Measurements from ENCODE around the gene PCNX2. TPM values are rescaled to one million over a fixed set of nuclear protein-coding genes. Genes with fewer than 3 reads are reported as not detected.

PCNX2 gene
- total RNA-seq, 1 experiment from 2014 or later: 18.6 TPM

DNA sequence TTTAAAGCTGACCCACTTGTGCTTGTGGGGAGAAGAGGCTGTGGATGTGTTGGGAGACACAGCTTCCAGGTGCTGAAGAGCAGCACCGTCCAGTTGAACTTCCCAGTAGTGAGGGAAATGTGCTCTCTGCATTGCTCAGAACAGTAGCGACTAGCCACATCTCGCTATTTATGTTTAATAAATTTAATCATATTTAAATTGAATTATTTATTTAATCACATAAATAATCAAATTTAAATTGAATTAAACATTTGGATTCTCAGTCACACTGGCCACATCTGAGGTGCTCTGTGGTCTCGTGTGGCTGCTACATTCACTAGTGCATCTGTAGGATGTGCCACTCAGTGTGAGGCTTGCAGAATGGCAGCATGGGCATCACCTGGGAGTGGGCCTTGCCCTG is 325.0 kb downstream of the PCNX2 start:
- intact Hi-C loops (cut with micrococcal nuclease; ENCODE audit: unreplicated experiment): no loop called here
- ChIA-PET CTCF (no interaction called here), POLR2A (ENCODE audit: unreplicated experiment) (interaction anchor here (0.5 kb wide), 1 partner anchor 143 kb away, joined by 4 read pairs; no protein-coding TSS in a partner anchor)
- Histone ChIP-seq H3K9me3 (ENCODE audit: insufficient read depth, low read depth) (peaks cover 14% of the 10 kb centered on the region), H3K79me2 (ENCODE audit: low read depth) (no peaks in the 10 kb centered on the region), H3K9me2 (ENCODE audit: insufficient read depth) (no peaks in the 10 kb centered on the region), H3K27me3 (ENCODE audit: insufficient read depth, low read depth) (no peaks in the 10 kb centered on the region), H4K20me1 (ENCODE audit: insufficient read depth) (no peaks in the 10 kb centered on the region), H3K4me1 (replicated peaks; ENCODE audit: insufficient read depth) (no peaks in the 10 kb centered on the region), H2AFZ (no peak overlapping the region), H3F3A (ENCODE audit: insufficient read depth, low read depth) (no peaks in the 10 kb centered on the region), H3K4me3 (no peak overlapping the region), H3K27ac (no peak overlapping the region), H3K4me2 (no peak overlapping the region), H3K36me3 (ENCODE audit: low read depth) (peaks cover 42% of the 10 kb centered on the region)
- no TSS peak for BruUV-seq (replicated peaks)
- TF ChIP-seq EZH2 (IDR thresholded peaks at IDR 0.05; ENCODE audit: low read depth) (no peak), CTCF (conservative IDR thresholded peaks at IDR 0.05) (no peak)
- no peak for DNase-seq

DNA sequence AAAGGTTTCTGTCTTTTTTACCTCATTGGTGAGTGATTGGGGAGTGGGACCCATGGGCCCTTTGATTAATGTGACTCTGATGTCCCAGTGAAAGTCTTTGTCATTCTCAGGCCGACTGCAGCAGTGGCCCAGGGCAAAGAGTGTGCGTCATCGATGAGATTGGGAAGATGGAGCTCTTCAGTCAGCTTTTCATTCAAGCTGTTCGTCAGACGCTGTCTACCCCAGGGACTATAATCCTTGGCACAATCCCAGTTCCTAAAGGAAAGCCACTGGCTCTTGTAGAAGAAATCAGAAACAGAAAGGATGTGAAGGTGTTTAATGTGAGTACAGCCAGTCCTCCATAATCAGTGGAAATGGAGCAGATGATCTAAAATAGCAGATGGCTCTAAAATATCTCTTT is 325.7 kb downstream of the PCNX2 start:
- Histone ChIP-seq H3K4me1 (replicated peaks; ENCODE audit: insufficient read depth) (no peaks in the 10 kb centered on the region), H3K27me3 (ENCODE audit: insufficient read depth, low read depth) (no peaks in the 10 kb centered on the region), H3K27ac (no peak overlapping the region), H3K9me3 (ENCODE audit: insufficient read depth, low read depth) (peaks cover 14% of the 10 kb centered on the region), H3K4me2 (no peak overlapping the region), H3K9me2 (ENCODE audit: insufficient read depth) (no peaks in the 10 kb centered on the region), H3K79me2 (ENCODE audit: low read depth) (no peaks in the 10 kb centered on the region), H3F3A (ENCODE audit: insufficient read depth, low read depth) (no peaks in the 10 kb centered on the region), H2AFZ (no peak overlapping the region), H3K4me3 (no peak overlapping the region), H3K36me3 (ENCODE audit: low read depth) (peaks cover 38% of the 10 kb centered on the region), H4K20me1 (ENCODE audit: insufficient read depth) (no peaks in the 10 kb centered on the region)
- intact Hi-C loops (cut with micrococcal nuclease; ENCODE audit: unreplicated experiment): no loop called here
- no TSS peak for BruUV-seq (replicated peaks)
- ChIA-PET CTCF (interaction anchor here (0.5 kb wide), 2 partner anchors 23 to 1374 kb away, joined by 4 to 6 read pairs; no protein-coding TSS in a partner anchor), POLR2A (ENCODE audit: unreplicated experiment) (no interaction called here)
- no peak for DNase-seq
- TF ChIP-seq EZH2 (IDR thresholded peaks at IDR 0.05; ENCODE audit: low read depth) (no peak), CTCF (conservative IDR thresholded peaks at IDR 0.05) (no peak)

DNA sequence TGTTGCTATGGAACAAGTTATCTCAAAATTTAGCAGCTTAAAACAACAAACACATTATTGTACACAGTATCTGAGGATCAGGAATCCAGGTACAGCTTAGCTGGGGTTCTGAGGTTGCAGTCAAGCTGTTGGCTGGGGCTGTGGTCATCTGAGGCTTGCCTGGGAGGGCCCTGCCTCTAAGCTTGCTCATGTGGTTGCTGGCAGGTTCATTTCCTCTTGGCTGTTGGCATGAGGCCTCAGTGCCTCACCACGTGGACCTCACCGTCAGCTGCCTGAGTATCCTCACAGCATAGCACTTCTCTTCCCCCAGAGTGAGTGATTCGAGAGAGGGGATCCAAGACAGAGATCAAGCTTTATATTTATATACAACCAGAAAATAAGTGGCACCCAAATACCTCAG is 326.6 kb downstream of the PCNX2 start:
- no peaks in the 10 kb centered on the region for H3K79me2 ChIP-seq (ENCODE audit: low read depth)
- peaks cover 14% of the 10 kb centered on the region for H3K9me3 ChIP-seq (ENCODE audit: insufficient read depth, low read depth)
- no peaks in the 10 kb centered on the region for H3K27me3 ChIP-seq (ENCODE audit: insufficient read depth, low read depth)
- H3K4me2 ChIP-seq: no peak overlapping the region
- peaks cover 31% of the 10 kb centered on the region for H3K36me3 ChIP-seq (ENCODE audit: low read depth)
- no peaks in the 10 kb centered on the region for H3K9me2 ChIP-seq (ENCODE audit: insufficient read depth)
- no peak overlapping the region for H2AFZ ChIP-seq
- H3K4me3 ChIP-seq: no peak overlapping the region
- POLR2A ChIA-PET (ENCODE audit: unreplicated experiment): interaction anchor here (0.6 kb wide), 1 partner anchor 144 kb away, joined by 3 read pairs; no protein-coding TSS in a partner anchor
- CTCF ChIA-PET: no interaction called here
- H3K27ac ChIP-seq: no peak overlapping the region
- no peak for TF ChIP-seq EZH2 (IDR thresholded peaks at IDR 0.05; ENCODE audit: low read depth)
- TF ChIP-seq CTCF (conservative IDR thresholded peaks at IDR 0.05): no peak
- H3K4me1 ChIP-seq (replicated peaks; ENCODE audit: insufficient read depth): no peaks in the 10 kb centered on the region
- no peaks in the 10 kb centered on the region for H3F3A ChIP-seq (ENCODE audit: insufficient read depth, low read depth)
- intact Hi-C loops (cut with micrococcal nuclease; ENCODE audit: unreplicated experiment): no loop called here
- BruUV-seq (replicated peaks): no TSS peak
- H4K20me1 ChIP-seq (ENCODE audit: insufficient read depth): no peaks in the 10 kb centered on the region
- DNase-seq: no peak

All from PC-9 (cell line).